H1 (cell line): ENCODE data around the gene PPP2R2B.

ENCODE experiments used
- BCL11A ChIP-seq, 2 experiments: IDR thresholded peaks; one replicate each; pipeline ENCODE4 v1.6.1; 2011; ENCODE audit warnings: low read depth in 2 of 2, low read length in 2 of 2, mild to moderate bottlenecking in 2 of 2
- BRCA1 ChIP-seq: IDR thresholded peaks from 2 replicates; pipeline ENCODE4 v1.6.1; 2012; ENCODE audit warnings: low read depth, low read length, improper control_type of control experiment
- CEBPB ChIP-seq: IDR thresholded peaks from 2 replicates; pipeline ENCODE4 v1.6.1; 2012; ENCODE audit warnings: low read depth, low read length
- CREB1 ChIP-seq: IDR thresholded peaks from 2 replicates; pipeline ENCODE4 v1.6.1; 2012; ENCODE audit warnings: inconsistent platforms
- EP300 ChIP-seq, 2 experiments: IDR thresholded peaks; 1 replicate in 1 of 2; 2 replicates in 1 of 2; pipeline ENCODE4 v1.6.1; 2011 to 2012; ENCODE audit warnings: low read depth in 2 of 2, low read length in 2 of 2, mild to moderate bottlenecking in 2 of 2, borderline replicate concordance in 1 of 2, inconsistent platforms in 1 of 2, moderate library complexity in 1 of 2
- EZH2 ChIP-seq: fragments of 200-600 bp; sonication (generic); IDR thresholded peaks from 2 replicates; pipeline ENCODE4 v1.7.1; 2012; ENCODE audit warnings: low read depth, mild to moderate bottlenecking, moderate library complexity, low read length, inconsistent platforms; ENCODE audit not compliant: severe bottlenecking
- HDAC6 ChIP-seq: IDR thresholded peaks from one replicate; pipeline ENCODE4 v1.7.1; 2012; ENCODE audit warnings: low read depth, mild to moderate bottlenecking, inconsistent platforms, low read length, moderate library complexity
- KDM5A ChIP-seq: fragments of 200-600 bp; IDR thresholded peaks from 2 replicates; pipeline ENCODE4 v1.7.1; 2012; ENCODE audit warnings: mild to moderate bottlenecking, low read length, inconsistent platforms, mixed read lengths
- PHF8 ChIP-seq: fragments of 200-600 bp; sonication (generic); conservative IDR thresholded peaks from 2 replicates; pipeline ENCODE4 v1.7.1; 2012; ENCODE audit warnings: low read depth, mild to moderate bottlenecking, inconsistent platforms, low read length, moderate library complexity
- POLR2A ChIP-seq, 2 experiments: IDR thresholded peaks; 1 replicate in 1 of 2; 2 replicates in 1 of 2; pipeline ENCODE4 v1.6.1; 2011; ENCODE audit warnings: low read depth in 2 of 2, low read length in 2 of 2, mild to moderate bottlenecking in 2 of 2; ENCODE audit errors: control extremely low read depth in 1 of 2
- SP1 ChIP-seq: IDR thresholded peaks from 2 replicates; pipeline ENCODE4 v1.6.1; 2011; ENCODE audit warnings: low read depth, low read length
- ZNF274 ChIP-seq: IDR thresholded peaks from 2 replicates; pipeline ENCODE4 v1.7.0; 2012; ENCODE audit warnings: low read length, borderline replicate concordance; ENCODE audit errors: extremely low read depth
- TF ChIP-seq, protein P1 (sequence below), 3 experiments: IDR thresholded peaks; 1 replicate in 2 of 3; 2 replicates in 1 of 3; pipeline versions ENCODE4 v1.5.1 to v1.6.1; 2011; ENCODE audit warnings: low read length in 3 of 3, mild to moderate bottlenecking in 3 of 3, inconsistent platforms in 2 of 3, low read depth in 1 of 3, moderate library complexity in 1 of 3; ENCODE audit not compliant: insufficient read depth in 1 of 3; ENCODE audit errors: control extremely low read depth in 1 of 3

- TF ChIP-seq ZNF274 (no peak), HDAC6 (no peak), EZH2 (no peak), EP300 (IDR thresholded peaks at IDR 0.05; ENCODE audit: borderline replicate concordance in 1 of 2, low read depth in 2 of 2, low read length in 2 of 2) (no peak), BCL11A (IDR thresholded peaks at IDR 0.05; ENCODE audit: low read depth in 2 of 2, low read length in 2 of 2) (no peak), SP1 (no peak), POLR2A (IDR thresholded peaks at IDR 0.05; ENCODE audit: control extremely low read depth in 1 of 2, low read depth in 2 of 2, low read length in 2 of 2) (no peak), PHF8 (no peak), KDM5A (no peak), CEBPB (no peak), BRCA1 (no peak), CREB1 (no peak)
- TF ChIP-seq, protein P1, sequence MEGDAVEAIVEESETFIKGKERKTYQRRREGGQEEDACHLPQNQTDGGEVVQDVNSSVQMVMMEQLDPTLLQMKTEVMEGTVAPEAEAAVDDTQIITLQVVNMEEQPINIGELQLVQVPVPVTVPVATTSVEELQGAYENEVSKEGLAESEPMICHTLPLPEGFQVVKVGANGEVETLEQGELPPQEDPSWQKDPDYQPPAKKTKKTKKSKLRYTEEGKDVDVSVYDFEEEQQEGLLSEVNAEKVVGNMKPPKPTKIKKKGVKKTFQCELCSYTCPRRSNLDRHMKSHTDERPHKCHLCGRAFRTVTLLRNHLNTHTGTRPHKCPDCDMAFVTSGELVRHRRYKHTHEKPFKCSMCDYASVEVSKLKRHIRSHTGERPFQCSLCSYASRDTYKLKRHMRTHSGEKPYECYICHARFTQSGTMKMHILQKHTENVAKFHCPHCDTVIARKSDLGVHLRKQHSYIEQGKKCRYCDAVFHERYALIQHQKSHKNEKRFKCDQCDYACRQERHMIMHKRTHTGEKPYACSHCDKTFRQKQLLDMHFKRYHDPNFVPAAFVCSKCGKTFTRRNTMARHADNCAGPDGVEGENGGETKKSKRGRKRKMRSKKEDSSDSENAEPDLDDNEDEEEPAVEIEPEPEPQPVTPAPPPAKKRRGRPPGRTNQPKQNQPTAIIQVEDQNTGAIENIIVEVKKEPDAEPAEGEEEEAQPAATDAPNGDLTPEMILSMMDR (IDR thresholded peaks at IDR 0.05; ENCODE audit: control extremely low read depth in 1 of 3, insufficient read depth in 1 of 3, low read depth in 1 of 3, low read length in 3 of 3), result no peak
These were observed 82.4 kb downstream of the PPP2R2B start for GRCh38 chr5:146796144-146796543.
